SK-N-SH treated with all-trans-retinoic acid at 6 μM for 48 hours (cell line): ENCODE data around the gene VAV1.

Source experiments
- ATAC-seq: fragments of 200-7000 bp; cut with Tn5 transposase; 3 replicates; pipeline ENCODE4 v1.9.1; 2020; ENCODE audit warnings: mild to moderate bottlenecking, moderate library complexity
- CSDC2 ChIP-seq: fragments of 250-450 bp; sonication (Bioruptor Pico); IDR thresholded peaks from 2 replicates; pipeline ENCODE4 v1.5.0; 2020; ENCODE audit warnings: mild to moderate bottlenecking, moderate library complexity
- CSRNP3 ChIP-seq: fragments of 250-450 bp; sonication (Bioruptor Pico); IDR thresholded peaks from 2 replicates; pipeline ENCODE4 v1.5.1; 2021; ENCODE audit warnings: mild to moderate bottlenecking, moderate library complexity
- ESRRG ChIP-seq: fragments of 250-450 bp; sonication (Bioruptor Pico); IDR thresholded peaks from 2 replicates; pipeline ENCODE4 v1.6.1; 2021; ENCODE audit warnings: mild to moderate bottlenecking
- GLIS3 ChIP-seq: fragments of 250-450 bp; sonication (Bioruptor Pico); IDR thresholded peaks from 2 replicates; pipeline ENCODE4 v1.5.0; 2020; ENCODE audit warnings: mild to moderate bottlenecking, moderate library complexity
- ISL1 ChIP-seq: fragments of 250-450 bp; sonication (Bioruptor Pico); IDR thresholded peaks from 2 replicates; pipeline ENCODE4 v2.1.2; 2022; ENCODE audit warnings: mild to moderate bottlenecking, moderate library complexity
- POU6F1 ChIP-seq: fragments of 250-450 bp; sonication (Bioruptor Pico); IDR thresholded peaks from 2 replicates; pipeline ENCODE4 v1.8.0; 2021; ENCODE audit warnings: low read depth, mild to moderate bottlenecking, moderate library complexity, borderline replicate concordance
- PPARA ChIP-seq: fragments of 250-450 bp; sonication (Bioruptor Pico); IDR thresholded peaks from 2 replicates; pipeline ENCODE4 v1.5.0; 2020; ENCODE audit warnings: mild to moderate bottlenecking, borderline replicate concordance
- RARB ChIP-seq: fragments of 250-450 bp; sonication (Bioruptor Pico); IDR thresholded peaks from 2 replicates; pipeline ENCODE4 v1.8.0; 2021; ENCODE audit warnings: mild to moderate bottlenecking, moderate library complexity
- SNAI2 ChIP-seq: fragments of 250-450 bp; sonication (Bioruptor Pico); IDR thresholded peaks from 2 replicates; pipeline ENCODE4 v1.5.0; 2020; ENCODE audit warnings: mild to moderate bottlenecking, moderate library complexity
- TCF4 ChIP-seq: fragments of 250-450 bp; sonication (Bioruptor Pico); IDR thresholded peaks from 2 replicates; pipeline ENCODE4 v1.8.0; 2021; ENCODE audit warnings: mild to moderate bottlenecking, moderate library complexity, borderline replicate concordance
- ZC3H10 ChIP-seq: fragments of 250-450 bp; sonication (Bioruptor Pico); IDR thresholded peaks from 2 replicates; pipeline ENCODE4 v1.5.1; 2021; ENCODE audit warnings: mild to moderate bottlenecking, moderate library complexity
- ZNF565 ChIP-seq: fragments of 450-650 bp; formaldehyde crosslinking; conservative IDR thresholded peaks from 2 replicates; pipeline ENCODE4 v1.5.0; 2020; ENCODE audit warnings: low read depth, mild to moderate bottlenecking, moderate library complexity
- ZNF8 ChIP-seq: fragments of 450-650 bp; formaldehyde crosslinking; IDR thresholded peaks from 2 replicates; pipeline ENCODE4 v1.5.0; 2020; ENCODE audit warnings: mild to moderate bottlenecking, moderate library complexity
- TF ChIP-seq, protein P1 (sequence below): fragments of 250-450 bp; sonication (Bioruptor Pico); IDR thresholded peaks from 2 replicates; pipeline ENCODE4 v1.5.1; 2020; ENCODE audit warnings: low read depth, mild to moderate bottlenecking, moderate library complexity
- TF ChIP-seq, protein P2 (sequence below): fragments of 250-450 bp; sonication (Bioruptor Pico); IDR thresholded peaks from 2 replicates; pipeline ENCODE4 v1.8.0; 2020; ENCODE audit warnings: mild to moderate bottlenecking, moderate library complexity, borderline replicate concordance

The VAV1 gene

DNA sequence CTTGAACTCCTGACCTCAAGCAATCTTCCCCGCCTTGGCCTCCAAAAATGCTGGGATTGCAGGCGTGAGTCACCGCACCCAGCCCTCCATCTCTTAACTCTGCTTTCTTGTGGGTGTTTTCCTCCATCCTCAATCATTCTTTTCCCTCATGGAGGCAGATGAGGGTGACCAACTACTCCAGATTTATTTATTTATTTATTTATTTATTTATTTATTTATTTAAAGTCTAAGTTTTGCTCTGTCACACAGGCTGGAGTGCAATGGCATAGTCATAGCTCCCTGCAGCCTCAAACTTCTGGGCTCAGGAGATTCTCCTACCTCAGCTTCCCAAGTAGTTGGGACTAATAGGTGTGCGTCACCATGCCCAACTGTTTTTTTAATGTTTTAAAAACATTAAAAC lies 14.9 kb downstream of the VAV1 start:
- no peak for ATAC-seq
- TF ChIP-seq ESRRG (CRISPR knock-in tag) (no peak), ZNF8 (no peak), ZNF565 (CRISPR knock-in tag) (no peak), POU6F1 (CRISPR knock-in tag) (no peak), TCF4 (CRISPR knock-in tag) (no peak)

DNA sequence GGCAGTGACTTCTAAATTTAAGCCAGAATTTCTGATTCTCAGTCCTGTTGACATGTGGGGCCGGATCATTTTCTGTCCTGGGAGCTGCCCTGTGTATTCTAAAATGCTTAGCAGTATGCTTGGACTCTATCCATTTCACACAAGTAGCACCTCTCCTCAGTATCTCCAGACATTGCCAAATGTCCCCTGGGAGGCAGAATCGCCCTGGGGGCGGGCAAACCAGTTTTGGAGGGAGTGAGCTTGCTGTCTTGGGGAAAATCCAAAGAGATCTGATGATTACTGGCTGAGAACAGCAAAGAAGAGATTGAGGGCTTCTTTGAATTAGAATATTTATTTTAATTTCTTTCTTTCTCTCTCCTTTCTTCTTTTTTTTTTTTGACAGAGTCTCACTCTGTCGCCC lies 16.4 kb downstream of the VAV1 start:
- no peak for TF ChIP-seq GLIS3 (CRISPR knock-in tag)
- TF ChIP-seq CSDC2 (CRISPR knock-in tag), result no peak
- no peak for TF ChIP-seq ZNF8
- no peak for TF ChIP-seq CSRNP3 (CRISPR knock-in tag)
- TF ChIP-seq, protein P1, sequence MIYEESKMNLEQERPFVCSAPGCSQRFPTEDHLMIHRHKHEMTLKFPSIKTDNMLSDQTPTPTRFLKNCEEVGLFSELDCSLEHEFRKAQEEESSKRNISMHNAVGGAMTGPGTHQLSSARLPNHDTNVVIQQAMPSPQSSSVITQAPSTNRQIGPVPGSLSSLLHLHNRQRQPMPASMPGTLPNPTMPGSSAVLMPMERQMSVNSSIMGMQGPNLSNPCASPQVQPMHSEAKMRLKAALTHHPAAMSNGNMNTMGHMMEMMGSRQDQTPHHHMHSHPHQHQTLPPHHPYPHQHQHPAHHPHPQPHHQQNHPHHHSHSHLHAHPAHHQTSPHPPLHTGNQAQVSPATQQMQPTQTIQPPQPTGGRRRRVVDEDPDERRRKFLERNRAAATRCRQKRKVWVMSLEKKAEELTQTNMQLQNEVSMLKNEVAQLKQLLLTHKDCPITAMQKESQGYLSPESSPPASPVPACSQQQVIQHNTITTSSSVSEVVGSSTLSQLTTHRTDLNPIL (CRISPR knock-in tag), result no peak
- ATAC-seq, result no peak

DNA sequence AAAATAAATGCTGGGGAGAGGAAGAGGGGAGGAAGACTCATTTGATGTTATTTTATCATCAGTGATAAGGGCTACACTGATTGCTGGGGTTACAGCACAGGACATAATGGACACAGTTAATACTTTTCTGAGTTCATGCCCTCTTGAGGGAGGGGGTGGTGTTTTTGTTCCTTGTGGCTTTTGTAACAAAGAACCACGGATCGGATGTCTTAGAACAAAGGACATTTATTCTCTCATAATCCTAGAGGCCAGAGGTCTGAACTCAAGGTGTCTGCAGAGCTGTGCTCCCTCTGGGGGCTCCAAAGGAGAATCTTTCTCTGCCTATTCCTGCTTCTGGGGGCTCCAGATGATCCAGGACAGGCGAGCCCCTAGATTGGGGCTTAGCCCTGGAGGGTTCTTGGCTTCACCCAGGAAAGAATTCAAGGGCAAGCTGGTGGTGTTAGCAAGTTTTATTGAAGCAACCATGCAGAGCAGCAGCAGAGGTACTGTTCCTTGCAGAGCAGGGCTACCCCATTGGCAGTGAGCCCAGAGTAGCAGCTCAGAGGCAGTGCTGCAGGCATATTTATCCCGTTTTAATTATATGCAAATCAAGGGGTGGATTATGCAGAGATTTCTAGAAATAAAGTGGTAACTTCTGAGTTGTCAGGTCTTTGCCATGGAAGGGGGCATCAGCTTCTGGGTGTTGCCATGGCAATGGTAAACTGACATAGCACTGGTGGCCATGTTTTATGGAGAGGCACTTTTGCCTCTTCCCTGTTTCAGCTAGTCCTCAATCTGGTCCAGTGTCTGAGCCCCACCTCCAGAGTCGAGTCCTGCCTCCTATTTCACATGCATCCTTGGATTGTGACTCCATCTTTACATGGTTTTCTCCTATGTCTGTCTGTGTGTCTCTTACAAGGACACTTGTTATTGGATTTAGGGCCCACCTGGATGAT lies 18.0 kb downstream of the VAV1 start:
- ATAC-seq, result no peak
- no peak for TF ChIP-seq PPARA
- no peak for TF ChIP-seq POU6F1 (CRISPR knock-in tag)
- no peak for TF ChIP-seq ZNF565 (CRISPR knock-in tag)
- TF ChIP-seq, protein P1 (CRISPR knock-in tag), result no peak
- TF ChIP-seq, protein P2, sequence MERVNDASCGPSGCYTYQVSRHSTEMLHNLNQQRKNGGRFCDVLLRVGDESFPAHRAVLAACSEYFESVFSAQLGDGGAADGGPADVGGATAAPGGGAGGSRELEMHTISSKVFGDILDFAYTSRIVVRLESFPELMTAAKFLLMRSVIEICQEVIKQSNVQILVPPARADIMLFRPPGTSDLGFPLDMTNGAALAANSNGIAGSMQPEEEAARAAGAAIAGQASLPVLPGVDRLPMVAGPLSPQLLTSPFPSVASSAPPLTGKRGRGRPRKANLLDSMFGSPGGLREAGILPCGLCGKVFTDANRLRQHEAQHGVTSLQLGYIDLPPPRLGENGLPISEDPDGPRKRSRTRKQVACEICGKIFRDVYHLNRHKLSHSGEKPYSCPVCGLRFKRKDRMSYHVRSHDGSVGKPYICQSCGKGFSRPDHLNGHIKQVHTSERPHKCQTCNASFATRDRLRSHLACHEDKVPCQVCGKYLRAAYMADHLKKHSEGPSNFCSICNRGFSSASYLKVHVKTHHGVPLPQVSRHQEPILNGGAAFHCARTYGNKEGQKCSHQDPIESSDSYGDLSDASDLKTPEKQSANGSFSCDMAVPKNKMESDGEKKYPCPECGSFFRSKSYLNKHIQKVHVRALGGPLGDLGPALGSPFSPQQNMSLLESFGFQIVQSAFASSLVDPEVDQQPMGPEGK (CRISPR knock-in tag), result no peak
- no peak for TF ChIP-seq ISL1 (CRISPR knock-in tag)
- no peak for TF ChIP-seq ESRRG (CRISPR knock-in tag)
- no peak for TF ChIP-seq GLIS3 (CRISPR knock-in tag)
- no peak for TF ChIP-seq CSRNP3 (CRISPR knock-in tag)
- no peak for TF ChIP-seq SNAI2 (CRISPR knock-in tag)
- no peak for TF ChIP-seq ZC3H10 (CRISPR knock-in tag)
- TF ChIP-seq, all 23 proteins: peak for 0

GRCh38 chr19:6791237-6791636 lies 18.7 kb downstream of the VAV1 start:
- TF ChIP-seq, protein P2 (CRISPR knock-in tag), result no peak
- TF ChIP-seq ZNF8 (no peak), RARB (no peak)
- no peak for ATAC-seq
